DND-41 (cell line): Measurements from ENCODE around the gene RALY.

Source experiments
- CTCF ChIP-seq: IDR thresholded peaks from 2 replicates; pipeline ENCODE4 v1.5.1; 2012; ENCODE audit warnings: borderline replicate concordance, low read length, moderate library complexity, mild to moderate bottlenecking; ENCODE audit not compliant: poor library complexity, severe bottlenecking; ENCODE audit errors: extremely low read depth
- EZH2 ChIP-seq: IDR thresholded peaks from 3 replicates; pipeline ENCODE4 v1.6.1; 2012; ENCODE audit warnings: borderline replicate concordance, low read depth, mild to moderate bottlenecking, moderate library complexity, low read length, inconsistent platforms; ENCODE audit not compliant: severe bottlenecking

DNA sequence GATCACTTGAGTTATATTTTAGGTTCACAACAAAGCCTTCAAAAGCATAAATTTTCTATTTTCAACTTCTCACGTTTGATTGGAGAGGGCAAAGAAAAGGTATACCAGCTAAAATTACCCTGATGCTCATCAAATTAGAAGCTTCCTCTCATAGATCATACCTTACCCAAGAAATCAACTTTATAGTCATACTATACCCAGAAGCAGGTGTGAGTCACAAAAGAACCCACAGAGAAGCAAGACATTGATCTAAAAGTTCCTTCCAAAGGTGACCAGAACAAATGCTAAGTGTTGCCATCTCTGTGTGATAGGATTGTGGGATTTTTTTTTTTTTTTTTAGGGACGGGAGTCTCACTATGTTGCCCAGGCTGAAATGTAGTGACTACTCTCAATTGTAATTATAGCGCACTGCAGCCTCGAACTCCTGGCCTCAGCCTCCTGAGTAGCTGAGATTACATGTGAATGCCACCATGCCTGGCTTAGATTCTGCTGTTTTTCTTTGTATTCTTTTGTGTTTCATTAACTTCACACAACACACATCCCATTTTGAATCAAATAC lies 115.0 kb downstream of the RALY start:
- no peak for TF ChIP-seq EZH2
- no peak for TF ChIP-seq CTCF
